HUES64 (cell line): Measurements from ENCODE around the gene ALPK1.
"Not testable (repeated sequence)": the region's sequence is repeated elsewhere in the genome, so short reads cannot be mapped to it uniquely, and the experiment has no call there.

Experiments used
- H3K27ac ChIP-seq: 2 replicates; pipeline ENCODE4 v1.7.0; 2013; ENCODE audit warnings: low read depth, low read length, inconsistent platforms
- H3K27me3 ChIP-seq: 2 replicates; pipeline ENCODE4 v1.6.1; 2013; ENCODE audit warnings: mild to moderate bottlenecking, low read length; ENCODE audit not compliant: insufficient read depth
- H3K36me3 ChIP-seq: 2 replicates; pipeline ENCODE4 v1.6.1; 2013; ENCODE audit warnings: mild to moderate bottlenecking, low read length; ENCODE audit not compliant: insufficient read depth
- H3K4me1 ChIP-seq: 2 replicates; pipeline ENCODE4 v1.6.1; 2013; ENCODE audit warnings: mild to moderate bottlenecking, low read length, moderate library complexity; ENCODE audit not compliant: insufficient read depth
- H3K4me3 ChIP-seq: 2 replicates; pipeline ENCODE4 v1.5.1; 2013; ENCODE audit warnings: mild to moderate bottlenecking, low read length, moderate library complexity
- H3K9ac ChIP-seq: 2 replicates; pipeline ENCODE4 v1.6.1; 2013; ENCODE audit warnings: mild to moderate bottlenecking, low read depth, low read length
- H3K9me3 ChIP-seq: 2 replicates; pipeline ENCODE4 v1.6.1; 2013; ENCODE audit warnings: low read depth, low read length; ENCODE audit not compliant: insufficient read depth
- WGBS: fragments of 150-250, 120-280 bp; methylation state at CpG from one replicate; pipeline ENCODE4 v1.1.7; 2013; ENCODE audit warnings: missing lambda C conversion rate; 5-methylcytosine and 5-hydroxymethylcytosine counted together

Gene ALPK1

GRCh38 chr4:112490808-112491207 lies 193.6 kb downstream of the ALPK1 start:
- H3K9ac ChIP-seq, H3K27ac ChIP-seq, H3K4me1 ChIP-seq, H3K27me3 ChIP-seq, H3K4me3 ChIP-seq, H3K36me3 ChIP-seq: not testable (repeated sequence)
- WGBS = 88% methylated on average over 3 of the region's 3 CpGs
- peaks cover 17% of the 10 kb centered on the region for H3K9me3 ChIP-seq
